NCI-H1694 treated with DMSO at 0.1 percent for 48 hours (cell line): Measurements from ENCODE around the gene TACR2.

Source experiments
- DNase-seq: peaks from one replicate; lab custom pipeline; 2025; lab: John Stamatoyannopoulos, UW

TACR2 gene

GRCh38 chr10:69372126-69372980, 44.4 kb downstream of the TACR2 start:
- DNase-seq = no peak

- no peak for DNase-seq
These were observed 49.2 kb downstream of the TACR2 start for GRCh38 chr10:69367469-69367868.

DNA sequence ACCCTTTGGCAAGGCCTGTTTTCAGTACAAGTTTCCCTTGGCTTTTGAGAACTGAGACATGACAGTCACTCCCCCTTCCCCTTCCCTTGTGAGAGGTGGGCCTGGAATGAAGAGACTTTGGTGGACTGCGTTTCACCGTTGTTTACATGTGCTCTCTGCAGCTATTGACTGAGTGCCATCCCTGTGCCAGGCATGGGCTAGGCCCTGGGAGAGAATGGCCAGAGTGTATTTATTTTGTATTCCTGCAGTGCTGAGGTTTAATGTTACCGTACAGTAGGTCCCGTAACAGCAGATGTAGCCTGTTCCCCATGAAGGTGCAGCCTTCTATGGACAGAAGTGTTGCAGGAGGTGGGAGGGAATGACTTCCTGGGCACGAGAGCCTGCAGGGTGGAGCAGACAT, 50.0 kb downstream of the TACR2 start:
- DNase-seq = no peak

DNA sequence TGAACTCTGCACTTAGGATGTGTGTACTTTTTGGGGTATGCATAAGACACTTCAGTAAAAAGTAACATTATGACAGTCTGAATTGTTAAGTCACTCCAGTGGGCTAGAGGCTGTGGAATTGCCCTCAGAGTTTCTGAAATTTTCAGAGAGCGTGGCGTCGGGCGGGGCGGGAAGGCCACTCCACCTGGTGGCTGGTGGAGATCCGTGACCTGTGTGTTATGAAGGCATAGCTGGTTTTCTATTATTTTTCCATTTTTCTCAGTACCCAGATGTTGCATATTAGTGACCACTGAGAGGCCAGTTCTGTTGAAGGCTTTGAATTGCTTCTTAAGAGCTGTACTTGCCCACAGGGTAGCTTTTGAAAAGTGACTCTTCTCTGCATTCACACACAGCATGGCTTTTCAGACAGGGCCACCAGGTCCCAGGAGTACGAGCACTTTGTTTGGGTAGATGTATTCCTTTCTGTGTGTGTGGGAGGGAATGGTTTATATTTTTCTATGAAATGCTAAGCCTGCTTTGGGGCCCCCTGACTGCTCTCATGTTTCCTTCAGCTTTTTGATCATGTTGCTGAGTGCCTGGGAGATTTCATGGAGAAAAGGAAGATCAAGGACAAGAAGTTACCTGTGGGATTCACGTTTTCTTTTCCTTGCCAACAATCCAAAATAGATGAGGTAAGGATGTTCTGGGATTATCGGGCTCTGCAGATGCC, 52.3 kb downstream of the TACR2 start:
- no peak for DNase-seq

GRCh38 chr10:69363666-69364065, 53.1 kb downstream of the TACR2 start:
- DNase-seq = no peak

GRCh38 chr10:69362471-69362954, 54.2 kb downstream of the TACR2 start:
- DNase-seq = no peak

DNA sequence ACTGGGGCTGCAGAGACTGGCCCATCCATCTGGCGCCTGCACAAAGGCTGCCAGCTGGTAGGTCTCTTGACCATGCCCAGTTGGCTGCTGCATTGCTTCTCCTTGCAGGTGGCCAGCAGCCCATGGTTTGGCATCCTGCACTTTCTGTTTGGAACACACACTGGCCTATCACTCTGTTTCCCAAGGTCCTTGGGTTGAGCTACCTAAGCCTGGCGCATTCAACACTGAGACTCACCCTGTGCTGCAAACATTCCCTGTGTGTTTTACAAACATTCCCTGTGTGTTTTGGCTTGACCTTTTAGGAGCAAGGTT, 55.5 kb downstream of the TACR2 start:
- no peak for DNase-seq

DNA sequence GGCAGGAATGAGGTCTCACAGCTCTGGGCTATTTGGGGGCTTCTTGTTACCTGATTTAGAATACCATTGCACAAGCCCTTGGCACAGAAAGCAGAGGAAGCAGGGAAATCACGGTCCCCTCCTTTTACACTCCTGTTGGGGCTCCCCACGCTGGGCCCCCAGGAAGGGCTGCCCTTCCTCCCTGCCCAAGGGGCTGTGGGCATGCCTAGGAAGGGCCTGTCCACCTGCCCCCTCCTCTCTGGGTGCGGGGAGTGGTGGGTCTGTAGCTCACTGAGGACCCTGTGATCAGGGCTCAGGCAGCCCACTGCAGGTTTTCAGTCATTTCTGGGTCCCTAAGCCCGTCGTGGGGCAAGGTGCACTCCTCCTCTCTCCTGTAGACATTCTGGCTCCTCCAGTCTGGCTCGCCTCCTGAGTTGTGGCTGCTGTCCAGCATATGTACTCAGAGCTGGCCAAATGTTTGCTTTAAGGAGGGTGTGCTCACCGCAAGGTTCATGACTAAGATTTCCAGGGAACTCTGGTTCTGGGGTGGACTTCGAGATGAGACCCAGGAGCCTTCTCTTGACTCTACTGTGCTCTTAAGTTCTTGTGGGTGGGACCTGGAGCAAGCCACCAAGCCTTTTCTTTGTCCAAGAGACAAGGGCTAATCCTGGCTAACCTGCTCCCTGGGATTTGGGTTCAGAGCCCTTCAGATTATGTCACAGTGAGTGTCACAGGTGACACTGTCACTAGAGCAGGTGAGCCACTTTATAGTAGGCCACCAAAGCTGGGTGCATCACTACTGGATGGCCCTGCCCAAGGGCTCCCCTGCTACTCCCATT, 56.0 kb downstream of the TACR2 start:
- DNase-seq = no peak

GRCh38 chr10:69359594-69359993, 57.1 kb downstream of the TACR2 start:
- DNase-seq = no peak

DNA sequence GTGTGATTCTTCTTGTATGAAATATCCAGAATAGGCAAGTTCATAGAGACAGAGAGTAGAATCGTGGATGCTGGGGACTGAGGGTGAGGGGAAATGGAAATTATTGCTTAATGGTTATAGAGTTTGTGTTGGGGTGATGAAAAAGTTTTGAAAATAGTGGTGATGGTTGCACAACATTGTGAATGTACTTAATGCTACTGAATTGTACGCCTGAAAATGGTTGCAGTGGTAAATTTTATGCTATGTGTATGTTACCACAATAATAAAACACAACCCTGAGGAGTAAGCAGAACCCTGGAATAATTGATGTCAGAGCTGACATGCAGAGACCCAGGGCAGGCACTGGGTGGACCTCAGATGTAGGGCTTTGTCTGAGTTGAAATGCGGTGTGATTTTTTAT, 57.6 kb downstream of the TACR2 start:
- no peak for DNase-seq

DNA sequence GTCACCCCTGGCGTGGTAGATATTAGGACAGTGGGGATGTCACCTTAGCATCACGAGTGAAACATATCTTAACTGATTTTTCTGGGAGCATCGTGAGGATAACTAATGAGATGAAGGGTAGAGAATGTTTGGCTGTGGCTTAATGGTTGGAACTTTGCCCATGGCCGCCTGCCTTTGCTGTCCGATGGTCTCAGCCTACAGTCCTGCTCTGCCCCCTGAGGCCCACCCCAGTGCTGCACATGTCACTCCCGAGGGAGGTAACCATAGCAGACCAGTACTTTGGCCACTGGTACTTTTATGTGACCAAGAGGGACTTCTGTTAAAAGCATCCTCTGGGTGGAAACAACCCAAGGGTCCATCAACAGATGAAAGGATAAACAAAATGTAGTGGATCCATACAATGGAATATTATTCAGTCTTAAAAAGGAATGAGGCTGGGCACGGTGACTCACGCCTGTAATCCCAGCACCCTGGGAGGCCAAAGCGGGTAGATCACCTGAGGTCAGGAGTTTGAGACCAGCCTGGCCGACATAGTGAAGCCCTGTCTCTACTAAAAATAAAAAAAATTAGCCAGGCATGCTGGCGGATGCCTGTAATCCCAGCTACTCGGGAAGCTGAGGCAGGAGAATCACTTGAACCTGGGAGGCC, 58.4 kb downstream of the TACR2 start:
- DNase-seq = no peak

- no peak for DNase-seq
These were observed 60.5 kb downstream of the TACR2 start for GRCh38 chr10:69356187-69356586.

- no peak for DNase-seq
These were observed 62.6 kb downstream of the TACR2 start for GRCh38 chr10:69353977-69354635.
